GM03348 (cell line): ENCODE data around the gene RGS16.

Source experiments
- DNase-seq: peaks from one replicate; pipeline ENCODE4 v3.0.0; 2012; ENCODE audit warnings: low spot score

The RGS16 gene

GRCh38 chr1:182580736-182581135 lies 23.5 kb downstream of the RGS16 start:
- no peak for DNase-seq

DNA sequence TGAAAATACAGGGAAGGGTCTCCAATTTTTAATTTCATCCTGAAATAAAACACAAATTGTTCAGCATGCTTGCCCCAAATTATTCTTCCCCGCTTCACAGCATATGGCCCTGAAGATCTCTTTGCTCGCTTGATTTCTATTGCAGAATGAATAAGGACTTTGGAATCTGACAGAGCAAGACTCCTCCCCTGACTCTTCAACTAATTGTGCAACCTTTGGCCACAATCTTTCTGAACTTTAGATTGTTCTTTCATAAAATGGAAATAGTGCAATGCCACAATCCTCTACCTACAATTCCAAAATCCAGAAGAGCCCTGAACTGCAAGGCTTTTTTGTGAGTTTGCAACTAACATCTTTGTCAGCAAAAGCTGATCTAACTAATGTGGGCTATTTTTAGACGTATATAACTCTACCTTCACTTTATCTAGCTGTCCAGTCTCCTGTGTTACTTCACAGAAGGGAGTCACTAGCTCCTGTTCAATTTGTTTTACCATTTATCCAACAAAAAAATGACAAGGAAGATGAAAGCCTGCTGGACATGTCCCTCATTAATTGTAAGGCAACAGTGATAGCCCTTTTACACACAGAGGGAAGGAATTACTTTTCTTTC lies 28.5 kb downstream of the RGS16 start:
- peak; percentile 83 for DNase-seq

GRCh38 chr1:182574156-182574555 lies 30.0 kb downstream of the RGS16 start:
- no peak for DNase-seq

GRCh38 chr1:182570611-182570970 lies 33.6 kb downstream of the RGS16 start:
- no peak for DNase-seq

- no peak for DNase-seq
These were observed 34.1 kb downstream of the RGS16 start for GRCh38 chr1:182569939-182570610.

DNA sequence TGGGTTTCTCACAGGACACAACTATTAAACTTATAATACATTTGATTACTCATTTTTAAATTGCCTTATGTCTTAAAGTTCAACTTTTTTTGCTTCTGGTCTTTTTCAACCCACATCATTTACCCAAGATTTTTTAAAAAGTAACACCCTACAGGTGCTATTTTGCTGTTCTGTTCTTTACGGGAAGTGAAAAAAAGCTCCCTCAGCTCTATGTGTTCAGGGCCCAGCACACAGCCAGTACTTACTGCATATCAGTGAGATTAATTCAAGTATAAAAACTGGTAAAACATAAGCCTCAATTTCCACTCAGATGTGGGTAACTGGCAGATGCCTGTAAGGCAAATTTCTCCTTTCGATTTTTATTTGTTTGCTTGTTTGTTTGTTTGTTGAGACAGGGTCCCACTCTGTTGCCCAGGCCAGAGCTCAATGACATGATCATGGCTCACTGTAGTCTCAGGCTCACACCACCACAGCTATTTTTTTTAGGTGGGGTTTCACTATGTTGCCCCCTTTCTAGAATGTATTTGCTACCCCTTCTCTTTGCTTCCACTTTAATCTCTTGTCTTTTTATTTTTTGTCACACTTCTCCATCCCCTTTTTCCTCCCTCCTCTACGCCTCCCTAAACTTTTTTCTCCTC lies 35.4 kb downstream of the RGS16 start:
- no peak for DNase-seq

- DNase-seq = no peak
These were observed 36.6 kb downstream of the RGS16 start for GRCh38 chr1:182567629-182568028.

- no peak for DNase-seq
These were observed 38.7 kb downstream of the RGS16 start for GRCh38 chr1:182565537-182565936.

GRCh38 chr1:182564406-182565004 lies 39.7 kb downstream of the RGS16 start:
- DNase-seq = no peak

GRCh38 chr1:182563095-182563494 lies 41.1 kb downstream of the RGS16 start:
- no peak for DNase-seq

GRCh38 chr1:182561456-182561855 lies 42.7 kb downstream of the RGS16 start:
- DNase-seq = no peak

GRCh38 chr1:182560392-182560984 lies 43.7 kb downstream of the RGS16 start:
- DNase-seq = no peak

GRCh38 chr1:182556279-182556678 lies 47.9 kb downstream of the RGS16 start:
- no peak for DNase-seq

DNA sequence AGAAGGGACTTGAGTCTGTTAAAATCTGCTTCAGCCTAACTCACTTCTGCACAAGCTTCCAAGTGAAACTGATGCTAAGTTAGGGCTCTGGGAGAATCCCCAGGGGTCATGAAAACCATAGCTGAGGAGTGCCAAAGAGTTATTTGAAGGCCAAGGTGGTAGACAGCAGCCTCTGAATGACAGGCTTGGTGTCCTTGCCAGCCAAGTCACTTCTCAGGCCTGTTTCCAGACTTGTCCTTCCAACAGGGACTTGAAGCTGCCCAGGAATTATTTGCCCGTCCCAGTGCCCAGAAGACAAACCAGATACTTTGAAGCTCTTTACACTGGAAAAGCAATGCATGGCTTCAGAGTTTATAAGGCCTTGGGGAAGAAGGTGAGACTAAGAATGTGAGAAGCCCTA lies 48.7 kb downstream of the RGS16 start:
- DNase-seq = no peak

DNA sequence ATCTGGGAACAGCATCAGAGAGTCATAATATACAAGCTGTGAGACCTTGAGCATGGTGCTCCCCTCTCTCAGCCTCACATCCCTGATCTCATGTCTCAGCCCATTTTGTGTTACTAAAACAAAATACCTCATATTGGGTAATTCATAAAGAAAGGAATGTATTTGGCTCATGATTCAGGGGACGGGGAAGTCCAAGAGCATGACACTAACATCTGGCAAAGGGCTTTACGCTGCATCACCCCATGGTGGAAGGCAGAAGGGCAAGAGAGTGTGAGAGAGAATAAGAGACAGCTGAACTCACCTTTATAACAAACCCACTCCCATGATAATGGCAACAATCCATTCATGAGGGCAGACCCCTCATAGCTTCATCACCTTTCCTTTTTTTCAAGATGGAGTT lies 51.7 kb downstream of the RGS16 start:
- no peak for DNase-seq

DNA sequence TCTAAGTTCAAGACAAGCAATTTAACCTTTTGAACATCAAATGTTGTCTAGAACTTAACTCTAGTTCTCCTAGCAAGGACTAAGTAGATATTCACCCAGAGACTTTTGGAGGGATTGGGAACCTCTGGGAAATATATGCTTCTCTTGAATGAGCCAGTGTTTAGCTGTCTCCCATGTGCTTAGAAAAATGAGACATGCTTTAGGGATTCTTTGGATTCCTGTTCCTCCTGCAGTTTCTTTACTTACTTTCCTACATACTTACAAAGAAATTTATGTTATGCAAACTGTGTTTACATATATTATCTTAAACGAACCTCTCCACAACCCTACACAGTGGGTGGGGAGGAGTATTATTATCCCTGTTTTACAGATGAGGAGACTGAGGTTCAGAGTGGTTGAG lies 54.4 kb downstream of the RGS16 start:
- no peak for DNase-seq

- DNase-seq = no peak
These were observed 54.8 kb downstream of the RGS16 start for GRCh38 chr1:182549346-182549745.
